HG02623 (cell line): ENCODE results near the gene AQP10.
"Not testable (repeated sequence)": the region's sequence is repeated elsewhere in the genome, so short reads cannot be mapped to it uniquely, and the experiment has no call there.

Source experiments
- ATAC-seq: cut with Tn5 transposase; IDR thresholded peaks from one replicate; pipeline ENCODE4 v1.9.1; 2021; ENCODE audit warnings: moderate library complexity; ENCODE audit not compliant: unreplicated experiment

AQP10 gene

DNA sequence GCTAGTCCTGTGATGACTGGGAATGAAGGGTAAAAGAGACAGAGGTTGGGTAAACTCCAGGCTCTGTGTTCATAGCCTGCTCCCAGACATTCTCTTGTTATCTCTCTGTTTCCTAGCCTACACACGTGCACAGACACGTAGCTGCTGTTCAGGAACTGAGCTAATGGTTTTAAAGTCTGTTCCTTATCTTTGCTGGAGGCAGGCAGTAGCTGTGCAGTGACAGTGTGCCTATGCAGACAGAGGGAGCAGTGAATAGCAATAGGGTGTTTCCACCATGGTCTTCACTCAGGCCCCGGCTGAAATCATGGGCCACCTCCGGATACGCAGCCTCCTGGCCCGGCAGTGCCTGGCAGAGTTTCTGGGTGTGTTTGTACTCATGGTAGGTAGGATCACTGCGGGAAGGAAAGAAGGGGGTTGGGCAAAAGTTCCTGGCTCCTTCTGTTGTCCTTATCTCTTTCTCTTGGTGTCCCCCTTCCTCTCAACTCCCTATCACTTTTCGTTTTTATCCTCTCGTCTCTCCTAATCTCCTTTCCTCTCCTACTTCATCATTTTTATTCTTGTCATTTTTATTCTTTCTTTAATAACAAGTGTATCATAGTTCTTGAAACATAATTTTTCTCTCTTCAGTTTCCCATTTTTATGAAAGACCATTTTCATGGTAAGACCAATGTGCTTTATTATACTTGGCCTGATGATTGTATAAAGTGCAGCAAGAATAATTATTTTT is at the start of gene AQP10:
AQP10 (plus strand) TSS at position 212 of the 727 bp plus-strand sequence; CDS start at position 275, 63 bp downstream.
- no peak for ATAC-seq

- peak; percentile 84 for ATAC-seq
These were observed 48.5 kb upstream of the AQP10 start, which contains the start of gene HAX1 for GRCh38 chr1:154272217-154272998. TSS of gene HAX1 (plus strand) at chr1:154272629. CDS start at chr1:154272724, 95 bp downstream.

- ATAC-seq: no peak
These were observed 47.8 kb upstream of the AQP10 start for GRCh38 chr1:154272999-154273563.

DNA sequence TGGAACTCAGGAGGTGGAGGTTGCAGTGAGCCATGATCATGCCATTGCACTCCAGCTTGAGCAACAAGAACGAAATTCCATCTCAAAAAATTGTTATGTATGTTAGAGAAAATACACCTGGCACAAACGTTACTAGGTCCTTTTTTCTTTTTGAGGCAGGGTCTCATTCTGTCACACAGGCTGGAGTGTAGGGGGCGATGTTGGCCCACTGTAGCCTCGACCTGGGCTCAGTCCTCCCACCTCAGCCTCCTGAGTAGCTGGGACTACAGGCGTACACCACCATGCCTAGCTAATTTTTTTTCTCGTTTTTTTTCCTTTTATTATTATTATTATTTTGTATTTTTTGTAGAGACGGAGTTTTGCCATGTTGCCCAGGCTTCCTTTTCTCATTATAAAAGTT is 44.1 kb upstream of the AQP10 start:
- ATAC-seq: no peak

- ATAC-seq: not testable (repeated sequence)
These were observed 33.3 kb upstream of the AQP10 start for GRCh38 chr1:154287591-154287990.

GRCh38 chr1:154288661-154289060 is 32.2 kb upstream of the AQP10 start:
- ATAC-seq: no peak

GRCh38 chr1:154290921-154291320 is 30.0 kb upstream of the AQP10 start:
- ATAC-seq: no peak

GRCh38 chr1:154295408-154296235 is 25.3 kb upstream of the AQP10 start:
- no peak for ATAC-seq

GRCh38 chr1:154301582-154301981 is 19.3 kb upstream of the AQP10 start:
- no peak for ATAC-seq

GRCh38 chr1:154304664-154305337 is 16.1 kb upstream of the AQP10 start:
- ATAC-seq: no peak

DNA sequence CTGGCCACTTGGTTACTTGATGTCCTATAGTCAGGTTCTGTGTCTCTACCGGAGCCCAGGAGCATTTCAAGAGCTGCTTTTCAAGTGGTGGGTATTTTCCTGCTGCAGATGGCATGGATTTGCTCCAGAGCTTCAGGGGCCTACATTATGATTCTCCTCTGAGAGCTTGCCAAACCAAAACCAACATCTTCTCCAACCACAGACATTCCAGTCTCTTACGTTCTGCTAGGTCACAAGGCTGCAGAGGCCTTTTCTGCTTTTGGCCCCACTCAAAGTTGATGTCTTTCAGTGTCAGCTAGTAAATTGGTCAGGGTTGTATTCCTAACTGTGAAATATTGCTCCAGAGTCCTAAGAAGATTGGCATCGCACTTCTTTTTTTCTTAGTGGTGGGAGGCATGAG is 14.7 kb upstream of the AQP10 start:
- ATAC-seq: no peak

GRCh38 chr1:154307670-154308270 is 13.1 kb upstream of the AQP10 start:
- ATAC-seq: not testable (repeated sequence)

DNA sequence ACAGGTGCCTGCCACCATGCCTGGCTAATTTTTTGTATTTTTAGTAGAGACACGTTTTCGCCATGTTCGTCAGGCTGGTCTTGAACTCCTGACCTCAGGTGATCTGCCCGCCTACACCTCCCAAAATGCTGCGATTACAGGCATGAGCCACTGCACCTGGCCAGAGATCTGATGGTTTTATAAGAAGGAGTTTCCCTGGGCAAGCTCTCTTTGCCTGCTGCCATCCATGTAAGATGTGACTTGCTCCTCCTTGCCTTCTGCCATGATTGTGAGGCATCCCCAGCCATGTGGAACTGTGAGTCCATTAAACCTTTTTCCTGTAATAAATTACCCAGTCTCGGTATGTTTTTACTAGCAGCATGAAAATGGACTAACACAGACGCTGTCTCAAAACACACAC is 11.8 kb upstream of the AQP10 start:
- ATAC-seq: not testable (repeated sequence)

DNA sequence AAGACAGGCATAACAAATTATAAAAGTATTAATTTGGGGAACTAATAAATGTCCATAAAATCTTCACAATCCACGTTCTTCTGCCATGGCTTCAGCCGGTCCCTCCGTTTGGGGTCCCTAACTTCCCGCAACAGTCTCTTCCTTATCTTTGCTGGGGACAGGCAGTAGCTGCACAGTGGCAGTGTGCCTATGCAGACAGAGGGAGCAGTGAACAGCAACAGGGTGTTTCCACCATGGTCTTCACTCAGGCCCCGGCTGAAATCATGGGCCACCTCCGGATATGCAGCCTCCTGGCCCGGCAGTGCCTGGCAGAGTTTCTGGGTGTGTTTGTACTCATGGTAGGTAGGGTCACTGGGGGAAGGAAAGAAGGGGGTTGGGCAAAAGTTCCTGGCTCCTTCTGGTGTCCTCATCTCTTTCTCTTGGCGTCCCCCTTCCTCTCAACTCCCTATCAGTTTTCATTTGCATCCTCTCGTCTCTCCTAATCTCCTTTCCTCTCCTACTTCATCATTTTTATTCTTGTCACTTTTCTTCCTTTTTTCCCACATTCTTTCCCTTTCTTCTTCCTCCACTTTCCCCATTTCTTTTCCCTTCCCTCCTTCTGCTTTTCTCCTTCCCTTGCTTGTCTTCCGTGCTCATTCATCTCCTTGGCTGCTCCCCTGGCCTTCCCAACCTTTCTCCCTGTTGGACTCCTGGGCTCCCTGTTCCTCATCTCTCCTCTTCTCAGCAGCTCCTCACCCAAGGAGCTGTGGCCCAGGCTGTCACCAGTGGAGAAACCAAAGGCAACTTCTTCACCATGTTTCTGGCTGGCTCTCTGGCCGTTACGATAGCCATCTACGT is 8.4 kb upstream of the AQP10 start:
- not testable (repeated sequence) for ATAC-seq

DNA sequence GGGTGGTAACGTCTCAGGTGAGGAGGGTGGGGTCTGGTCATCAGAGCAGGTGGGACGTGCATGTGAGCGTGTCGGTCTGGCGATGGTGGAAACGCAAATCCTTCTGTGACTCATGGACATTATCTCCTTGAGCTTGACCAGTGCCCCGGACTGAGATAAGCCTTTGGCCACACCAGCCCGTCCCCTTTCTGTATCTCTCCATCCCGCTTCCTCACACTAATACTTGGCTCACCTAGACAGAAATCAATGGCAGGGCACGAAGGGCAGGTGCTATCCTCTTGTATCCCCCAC is 7.9 kb upstream of the AQP10 start:
- no peak for ATAC-seq

- ATAC-seq: not testable (repeated sequence)
These were observed 6.7 kb upstream of the AQP10 start for GRCh38 chr1:154314226-154314625.

DNA sequence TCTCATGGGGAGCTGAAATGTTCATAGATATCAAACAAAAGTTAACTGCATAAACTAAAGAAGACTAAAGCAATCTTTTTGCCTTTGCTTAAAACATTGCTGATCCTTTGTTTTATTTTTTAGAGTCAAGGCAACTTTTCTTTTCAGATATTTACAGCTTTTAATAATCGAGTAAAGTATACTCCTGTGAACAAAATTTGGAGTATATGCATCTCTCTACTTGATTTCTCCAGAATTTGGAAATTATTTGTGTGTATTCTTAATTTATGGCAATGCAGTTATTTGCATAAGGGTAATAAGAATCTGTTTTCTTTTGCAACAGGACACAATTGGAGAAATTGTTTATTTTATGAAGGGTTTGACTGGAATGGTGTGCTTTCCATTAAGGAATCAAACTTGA is 4.2 kb upstream of the AQP10 start:
- ATAC-seq: no peak

DNA sequence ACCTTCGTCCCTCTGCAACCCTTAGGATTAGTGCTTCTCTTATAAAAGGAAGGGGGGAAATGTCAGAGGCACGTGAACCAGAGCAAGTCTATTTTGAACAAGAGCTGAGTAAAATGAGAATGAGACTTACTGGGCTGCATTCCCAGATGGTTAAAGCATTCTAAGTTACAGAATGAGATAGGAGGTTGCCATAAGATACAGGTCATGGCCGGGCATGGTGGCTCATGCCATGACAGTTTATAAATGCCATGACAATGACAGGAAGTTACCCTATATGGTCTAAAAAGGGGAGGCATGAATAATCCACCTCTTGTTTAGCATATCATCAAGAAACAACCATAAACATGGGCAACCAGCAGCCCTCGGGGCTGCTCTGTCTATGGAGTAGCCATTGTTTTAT is 2.5 kb upstream of the AQP10 start:
- no peak for ATAC-seq

GRCh38 chr1:154321609-154321934 is 679 bp downstream of the AQP10 start:
- ATAC-seq: not testable (repeated sequence)
